ENCODE measurements around the gene CCNB1IP1.
A peak's percentile ranks its signal among the peaks of the same experiment; 100 is the strongest.

CCNB1IP1 gene

DNA sequence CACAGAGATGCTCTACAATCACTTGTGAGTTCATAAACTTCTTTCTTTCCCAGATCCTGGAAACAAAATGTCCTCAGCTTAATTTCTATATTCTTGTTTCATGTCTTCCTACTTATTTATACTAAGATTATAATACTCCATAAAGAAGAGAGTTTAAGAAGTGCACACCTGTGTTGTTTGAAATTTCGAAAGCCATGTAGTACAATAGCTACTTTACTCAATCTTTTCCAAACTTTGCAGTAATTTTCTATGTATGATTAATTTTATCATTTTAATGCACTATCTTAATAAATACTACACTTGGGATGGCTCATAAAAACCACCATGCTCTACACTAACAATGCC, 27.0 kb downstream of the CCNB1IP1 start:
- TF ChIP-seq ESRRG (CRISPR knock-in tag; IDR thresholded peaks at IDR 0.05) (no peak), ARNTL (CRISPR knock-in tag; IDR thresholded peaks at IDR 0.05; ENCODE audit: borderline replicate concordance, low read depth) (no peak), TOX (CRISPR knock-in tag; IDR thresholded peaks at IDR 0.05; ENCODE audit: borderline replicate concordance) (no peak), ZFP30 (CRISPR knock-in tag; IDR thresholded peaks at IDR 0.05) (no peak), ZFP3 (CRISPR knock-in tag; IDR thresholded peaks at IDR 0.05) (no peak), BACH2 (CRISPR knock-in tag; IDR thresholded peaks at IDR 0.05; ENCODE audit: borderline replicate concordance) (no peak), GLIS3 (CRISPR knock-in tag; IDR thresholded peaks at IDR 0.05) (no peak), ISL1 (CRISPR knock-in tag; IDR thresholded peaks at IDR 0.05) (no peak), PPARA (CRISPR knock-in tag; IDR thresholded peaks at IDR 0.05; ENCODE audit: borderline replicate concordance) (no peak), ZC3H10 (CRISPR knock-in tag; IDR thresholded peaks at IDR 0.05) (no peak), SNAI2 (CRISPR knock-in tag; IDR thresholded peaks at IDR 0.05) (no peak), CSDC2 (CRISPR knock-in tag; IDR thresholded peaks at IDR 0.05) (no peak), ZNF8 (CRISPR knock-in tag; IDR thresholded peaks at IDR 0.05) (no peak)
- TF ChIP-seq, protein P1, sequence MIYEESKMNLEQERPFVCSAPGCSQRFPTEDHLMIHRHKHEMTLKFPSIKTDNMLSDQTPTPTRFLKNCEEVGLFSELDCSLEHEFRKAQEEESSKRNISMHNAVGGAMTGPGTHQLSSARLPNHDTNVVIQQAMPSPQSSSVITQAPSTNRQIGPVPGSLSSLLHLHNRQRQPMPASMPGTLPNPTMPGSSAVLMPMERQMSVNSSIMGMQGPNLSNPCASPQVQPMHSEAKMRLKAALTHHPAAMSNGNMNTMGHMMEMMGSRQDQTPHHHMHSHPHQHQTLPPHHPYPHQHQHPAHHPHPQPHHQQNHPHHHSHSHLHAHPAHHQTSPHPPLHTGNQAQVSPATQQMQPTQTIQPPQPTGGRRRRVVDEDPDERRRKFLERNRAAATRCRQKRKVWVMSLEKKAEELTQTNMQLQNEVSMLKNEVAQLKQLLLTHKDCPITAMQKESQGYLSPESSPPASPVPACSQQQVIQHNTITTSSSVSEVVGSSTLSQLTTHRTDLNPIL (CRISPR knock-in tag; IDR thresholded peaks at IDR 0.05; ENCODE audit: low read depth) = no peak
- TF ChIP-seq, protein P2, sequence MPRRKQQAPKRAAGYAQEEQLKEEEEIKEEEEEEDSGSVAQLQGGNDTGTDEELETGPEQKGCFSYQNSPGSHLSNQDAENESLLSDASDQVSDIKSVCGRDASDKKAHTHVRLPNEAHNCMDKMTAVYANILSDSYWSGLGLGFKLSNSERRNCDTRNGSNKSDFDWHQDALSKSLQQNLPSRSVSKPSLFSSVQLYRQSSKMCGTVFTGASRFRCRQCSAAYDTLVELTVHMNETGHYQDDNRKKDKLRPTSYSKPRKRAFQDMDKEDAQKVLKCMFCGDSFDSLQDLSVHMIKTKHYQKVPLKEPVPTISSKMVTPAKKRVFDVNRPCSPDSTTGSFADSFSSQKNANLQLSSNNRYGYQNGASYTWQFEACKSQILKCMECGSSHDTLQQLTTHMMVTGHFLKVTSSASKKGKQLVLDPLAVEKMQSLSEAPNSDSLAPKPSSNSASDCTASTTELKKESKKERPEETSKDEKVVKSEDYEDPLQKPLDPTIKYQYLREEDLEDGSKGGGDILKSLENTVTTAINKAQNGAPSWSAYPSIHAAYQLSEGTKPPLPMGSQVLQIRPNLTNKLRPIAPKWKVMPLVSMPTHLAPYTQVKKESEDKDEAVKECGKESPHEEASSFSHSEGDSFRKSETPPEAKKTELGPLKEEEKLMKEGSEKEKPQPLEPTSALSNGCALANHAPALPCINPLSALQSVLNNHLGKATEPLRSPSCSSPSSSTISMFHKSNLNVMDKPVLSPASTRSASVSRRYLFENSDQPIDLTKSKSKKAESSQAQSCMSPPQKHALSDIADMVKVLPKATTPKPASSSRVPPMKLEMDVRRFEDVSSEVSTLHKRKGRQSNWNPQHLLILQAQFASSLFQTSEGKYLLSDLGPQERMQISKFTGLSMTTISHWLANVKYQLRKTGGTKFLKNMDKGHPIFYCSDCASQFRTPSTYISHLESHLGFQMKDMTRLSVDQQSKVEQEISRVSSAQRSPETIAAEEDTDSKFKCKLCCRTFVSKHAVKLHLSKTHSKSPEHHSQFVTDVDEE (CRISPR knock-in tag; IDR thresholded peaks at IDR 0.05) = no peak
- TF ChIP-seq, protein P3, sequence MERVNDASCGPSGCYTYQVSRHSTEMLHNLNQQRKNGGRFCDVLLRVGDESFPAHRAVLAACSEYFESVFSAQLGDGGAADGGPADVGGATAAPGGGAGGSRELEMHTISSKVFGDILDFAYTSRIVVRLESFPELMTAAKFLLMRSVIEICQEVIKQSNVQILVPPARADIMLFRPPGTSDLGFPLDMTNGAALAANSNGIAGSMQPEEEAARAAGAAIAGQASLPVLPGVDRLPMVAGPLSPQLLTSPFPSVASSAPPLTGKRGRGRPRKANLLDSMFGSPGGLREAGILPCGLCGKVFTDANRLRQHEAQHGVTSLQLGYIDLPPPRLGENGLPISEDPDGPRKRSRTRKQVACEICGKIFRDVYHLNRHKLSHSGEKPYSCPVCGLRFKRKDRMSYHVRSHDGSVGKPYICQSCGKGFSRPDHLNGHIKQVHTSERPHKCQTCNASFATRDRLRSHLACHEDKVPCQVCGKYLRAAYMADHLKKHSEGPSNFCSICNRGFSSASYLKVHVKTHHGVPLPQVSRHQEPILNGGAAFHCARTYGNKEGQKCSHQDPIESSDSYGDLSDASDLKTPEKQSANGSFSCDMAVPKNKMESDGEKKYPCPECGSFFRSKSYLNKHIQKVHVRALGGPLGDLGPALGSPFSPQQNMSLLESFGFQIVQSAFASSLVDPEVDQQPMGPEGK (CRISPR knock-in tag; IDR thresholded peaks at IDR 0.05; ENCODE audit: borderline replicate concordance) = no peak
- TF ChIP-seq, protein P4, sequence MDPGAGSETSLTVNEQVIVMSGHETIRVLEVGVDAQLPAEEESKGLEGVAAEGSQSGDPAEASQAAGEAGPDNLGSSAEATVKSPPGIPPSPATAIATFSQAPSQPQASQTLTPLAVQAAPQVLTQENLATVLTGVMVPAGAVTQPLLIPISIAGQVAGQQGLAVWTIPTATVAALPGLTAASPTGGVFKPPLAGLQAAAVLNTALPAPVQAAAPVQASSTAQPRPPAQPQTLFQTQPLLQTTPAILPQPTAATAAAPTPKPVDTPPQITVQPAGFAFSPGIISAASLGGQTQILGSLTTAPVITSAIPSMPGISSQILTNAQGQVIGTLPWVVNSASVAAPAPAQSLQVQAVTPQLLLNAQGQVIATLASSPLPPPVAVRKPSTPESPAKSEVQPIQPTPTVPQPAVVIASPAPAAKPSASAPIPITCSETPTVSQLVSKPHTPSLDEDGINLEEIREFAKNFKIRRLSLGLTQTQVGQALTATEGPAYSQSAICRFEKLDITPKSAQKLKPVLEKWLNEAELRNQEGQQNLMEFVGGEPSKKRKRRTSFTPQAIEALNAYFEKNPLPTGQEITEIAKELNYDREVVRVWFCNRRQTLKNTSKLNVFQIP (CRISPR knock-in tag; IDR thresholded peaks at IDR 0.05; ENCODE audit: borderline replicate concordance, low read depth) = no peak

DNA sequence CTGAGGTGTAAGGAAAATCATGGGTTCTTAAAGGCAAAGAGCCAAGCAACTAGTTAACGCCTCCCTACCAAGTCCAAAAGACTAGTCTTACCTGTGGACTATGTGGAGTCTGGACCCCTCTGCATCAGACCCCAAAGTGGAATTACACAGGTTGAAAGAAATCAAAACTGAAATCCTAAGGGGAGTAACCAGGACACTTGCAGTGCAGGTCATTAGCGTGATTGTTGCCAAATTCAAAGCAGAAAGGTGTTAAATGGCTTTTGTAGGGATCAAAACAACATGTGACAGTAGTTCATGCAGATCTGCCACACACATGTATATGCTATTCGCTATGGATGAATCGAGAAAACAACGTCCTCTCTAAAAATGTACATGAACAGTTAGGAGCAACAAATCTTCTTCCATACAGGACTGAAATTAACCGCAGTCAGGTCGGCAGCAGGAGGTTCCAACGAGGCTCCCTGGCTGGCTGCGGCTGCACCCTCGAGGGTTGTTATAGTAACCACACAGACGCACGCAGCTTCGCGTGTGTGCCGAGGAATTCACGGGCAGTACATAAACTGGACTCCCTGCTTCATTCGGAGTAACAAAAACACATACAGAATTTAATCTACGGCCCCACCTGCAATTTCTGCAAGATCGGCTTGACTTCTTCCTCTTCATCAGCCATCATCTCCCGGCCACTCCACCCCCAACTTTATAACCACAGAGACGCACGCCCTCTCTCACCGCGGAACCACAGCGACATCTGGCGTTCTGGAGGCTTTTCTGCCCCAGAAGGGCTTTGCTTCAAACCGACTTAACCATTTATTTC, 27.6 kb downstream of the CCNB1IP1 start, which contains the start of gene TTC5:
Gene TTC5 (minus strand): TSS at position 687 of the 814 bp plus-strand sequence. CDS start 14 bp downstream, at position 673.
- no peak for TF ChIP-seq CSDC2 (CRISPR knock-in tag; IDR thresholded peaks at IDR 0.05)
- peak; percentile 98 for ATAC-seq

More for the DNA sequence above, 27.0 kb downstream of the CCNB1IP1 start:
- ATAC-seq = peak; percentile 5; the same call in 1 of the 3 replicates

DNA sequence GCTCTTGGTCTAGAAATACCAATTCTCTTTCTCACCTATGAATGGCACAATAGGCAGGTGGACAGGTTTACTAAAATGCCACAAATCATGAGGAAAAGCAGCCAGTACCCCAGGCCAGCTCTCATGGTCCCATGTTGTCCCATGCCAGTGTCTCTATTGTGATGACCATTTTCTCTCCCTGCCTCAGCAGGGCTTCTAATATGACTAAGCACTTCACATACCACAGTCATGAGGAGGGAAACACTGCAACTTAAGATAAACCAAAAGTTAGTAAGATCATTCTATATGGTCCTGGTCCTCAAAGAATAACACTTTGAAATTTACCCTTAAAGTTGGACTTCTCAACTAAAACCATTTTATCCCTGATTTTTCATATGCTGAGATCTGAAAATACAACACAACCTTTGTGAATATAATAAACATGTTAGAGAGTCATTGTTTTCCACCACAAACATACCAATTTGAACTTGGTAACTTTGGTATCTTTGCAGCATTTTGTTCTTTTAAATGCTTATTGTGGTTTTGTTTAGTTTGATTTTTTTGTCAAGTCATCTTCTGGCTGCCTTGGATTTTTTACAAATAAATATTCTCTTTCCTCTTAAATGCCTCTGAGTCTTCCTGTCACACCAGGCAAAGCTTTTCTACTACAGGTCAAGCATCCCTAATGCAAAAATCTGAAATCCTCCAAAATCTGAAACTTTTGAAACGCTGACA, 30.9 kb downstream of the CCNB1IP1 start:
- ATAC-seq = no peak
- TF ChIP-seq TOX (CRISPR knock-in tag; IDR thresholded peaks at IDR 0.05; ENCODE audit: borderline replicate concordance) = no peak
- TF ChIP-seq ZFP30 (CRISPR knock-in tag; IDR thresholded peaks at IDR 0.05) = no peak
- no peak for TF ChIP-seq ZC3H10 (CRISPR knock-in tag; IDR thresholded peaks at IDR 0.05)
- TF ChIP-seq OSR1 (CRISPR knock-in tag; IDR thresholded peaks at IDR 0.05) = no peak
- TF ChIP-seq, protein P2 (CRISPR knock-in tag; IDR thresholded peaks at IDR 0.05) = no peak
- TF ChIP-seq RARB (CRISPR knock-in tag; IDR thresholded peaks at IDR 0.05) = no peak
- TF ChIP-seq CSDC2 (CRISPR knock-in tag; IDR thresholded peaks at IDR 0.05) = no peak
- TF ChIP-seq ZNF8 (CRISPR knock-in tag; IDR thresholded peaks at IDR 0.05) = no peak
- no peak for TF ChIP-seq PPARA (CRISPR knock-in tag; IDR thresholded peaks at IDR 0.05; ENCODE audit: borderline replicate concordance)
- TF ChIP-seq ESRRG (CRISPR knock-in tag; IDR thresholded peaks at IDR 0.05) = no peak
- TF ChIP-seq ZNF70 (CRISPR knock-in tag; IDR thresholded peaks at IDR 0.05) = no peak
- no peak for TF ChIP-seq ISL1 (CRISPR knock-in tag; IDR thresholded peaks at IDR 0.05)
- no peak for TF ChIP-seq ZNF565 (CRISPR knock-in tag; conservative IDR thresholded peaks at IDR 0.05; ENCODE audit: low read depth)
- TF ChIP-seq, protein P4 (CRISPR knock-in tag; IDR thresholded peaks at IDR 0.05; ENCODE audit: borderline replicate concordance, low read depth) = no peak

Data from SK-N-SH treated with all-trans-retinoic acid at 6 μM for 48 hours (cell line).